Lower lobe of right lung (tissue), 2 donors: Measurements from ENCODE around the gene SRBD1. TPM values are rescaled to one million over a fixed set of nuclear protein-coding genes. Genes with fewer than 3 reads are reported as not detected.

Experiments used
- ATAC-seq, 2 donors: fragments of 200-7000 bp; cut with Tn5 transposase; one replicate each; pipeline ENCODE4 v1.9.1; 2020 to 2022; ENCODE audit warnings: mild to moderate bottlenecking in 2 of 2, moderate library complexity in 2 of 2
- DNase-seq: peaks from one replicate; pipeline ENCODE4 v3.0.0-alpha.2; 2020
- H3K27ac ChIP-seq: fragments of 200-600 bp; one replicate; pipeline ENCODE4 v1.8.0; 2022
- H3K27me3 ChIP-seq: fragments of 200-600 bp; one replicate; pipeline ENCODE4 v1.8.0; 2022; ENCODE audit warnings: low read depth
- H3K36me3 ChIP-seq: fragments of 200-600 bp; one replicate; pipeline ENCODE4 v1.8.0; 2022; ENCODE audit warnings: mild to moderate bottlenecking
- H3K4me1 ChIP-seq: fragments of 200-600 bp; one replicate; pipeline ENCODE4 v1.8.0; 2022
- H3K4me3 ChIP-seq: fragments of 200-600 bp; one replicate; pipeline ENCODE4 v1.8.0; 2022; ENCODE audit warnings: mild to moderate bottlenecking
- H3K9me3 ChIP-seq: fragments of 200-600 bp; one replicate; pipeline ENCODE4 v1.8.0; 2022
- intact Hi-C: fragments of 100-400 bp; cut with DNase I; formaldehyde crosslinking; loops from one replicate; pipeline ENCODE4 v1.11.0; 2022
- total RNA-seq: library from RNA; stranded (reverse); fragmentation: NEBNext Ultra II Directional; extraction: Animal tissue kit (Norgen Biotek cat#: 25700); gene quantifications from one replicate; pipeline ENCODE4 v1.2.1, GENCODE V29; 2021
- TF ChIP-seq, protein P1 (sequence below): fragments of 200-600 bp; IDR thresholded peaks from one replicate; pipeline ENCODE4 v1.8.0; 2022; ENCODE audit warnings: antibody characterized with exemption, mild to moderate bottlenecking
- donor health status: DM: no; HTN: yes; CAD: no; lungs with severe emphysema.

The SRBD1 gene
- total RNA-seq, 1 donor from 2014 or later: 15.4 TPM

DNA sequence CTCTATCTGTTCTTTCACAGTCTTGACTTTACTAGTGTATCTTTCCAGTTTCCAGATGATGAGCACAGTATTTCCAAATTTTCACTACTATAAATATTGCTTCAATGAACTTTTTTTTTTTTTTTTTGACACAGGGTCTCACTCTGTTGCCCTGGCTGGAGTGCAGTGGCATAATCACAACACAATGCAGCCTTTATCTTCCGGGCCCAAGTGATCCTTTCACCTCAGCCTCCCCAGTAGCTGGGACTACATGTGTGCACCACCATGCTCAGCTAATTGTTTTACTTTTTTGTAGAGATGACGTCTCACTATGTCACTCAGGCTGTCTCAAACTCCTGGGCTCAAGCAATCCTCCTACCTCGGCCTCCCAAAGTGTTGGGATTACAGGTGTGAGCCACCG lies 142.8 kb downstream of the SRBD1 start:
- no peaks in the 10 kb centered on the region for H3K27me3 ChIP-seq
- no peaks in the 10 kb centered on the region for H3K36me3 ChIP-seq
- no peak overlapping the region for H3K27ac ChIP-seq
- TF ChIP-seq, protein P1, sequence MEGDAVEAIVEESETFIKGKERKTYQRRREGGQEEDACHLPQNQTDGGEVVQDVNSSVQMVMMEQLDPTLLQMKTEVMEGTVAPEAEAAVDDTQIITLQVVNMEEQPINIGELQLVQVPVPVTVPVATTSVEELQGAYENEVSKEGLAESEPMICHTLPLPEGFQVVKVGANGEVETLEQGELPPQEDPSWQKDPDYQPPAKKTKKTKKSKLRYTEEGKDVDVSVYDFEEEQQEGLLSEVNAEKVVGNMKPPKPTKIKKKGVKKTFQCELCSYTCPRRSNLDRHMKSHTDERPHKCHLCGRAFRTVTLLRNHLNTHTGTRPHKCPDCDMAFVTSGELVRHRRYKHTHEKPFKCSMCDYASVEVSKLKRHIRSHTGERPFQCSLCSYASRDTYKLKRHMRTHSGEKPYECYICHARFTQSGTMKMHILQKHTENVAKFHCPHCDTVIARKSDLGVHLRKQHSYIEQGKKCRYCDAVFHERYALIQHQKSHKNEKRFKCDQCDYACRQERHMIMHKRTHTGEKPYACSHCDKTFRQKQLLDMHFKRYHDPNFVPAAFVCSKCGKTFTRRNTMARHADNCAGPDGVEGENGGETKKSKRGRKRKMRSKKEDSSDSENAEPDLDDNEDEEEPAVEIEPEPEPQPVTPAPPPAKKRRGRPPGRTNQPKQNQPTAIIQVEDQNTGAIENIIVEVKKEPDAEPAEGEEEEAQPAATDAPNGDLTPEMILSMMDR: no peak
- H3K4me3 ChIP-seq: no peak overlapping the region
- ATAC-seq (no peak), DNase-seq (no peak)
- H3K9me3 ChIP-seq: no peaks in the 10 kb centered on the region
- peaks cover 14% of the 10 kb centered on the region for H3K4me1 ChIP-seq
- intact Hi-C loops: no loop called here

DNA sequence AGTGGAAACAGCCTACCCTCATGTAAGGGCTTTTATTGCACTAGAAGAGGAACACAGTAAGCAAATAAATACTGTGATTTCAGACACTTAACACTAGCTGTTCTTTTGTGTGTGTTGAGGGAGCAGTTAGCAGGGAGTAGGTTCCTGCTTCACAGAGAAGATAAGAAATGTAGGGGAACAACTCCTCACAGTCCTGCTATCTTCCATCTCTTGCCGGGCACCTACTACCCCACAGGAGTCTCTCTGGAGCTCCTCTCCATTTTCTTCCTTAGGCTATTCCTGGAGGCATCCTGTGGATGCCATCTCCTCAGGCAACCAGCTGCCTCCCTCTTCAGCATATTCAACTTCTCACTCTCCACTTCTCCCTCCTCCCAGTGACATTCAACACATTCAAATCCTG lies 145.0 kb downstream of the SRBD1 start:
- peaks cover 14% of the 10 kb centered on the region for H3K4me1 ChIP-seq
- no peak overlapping the region for H3K4me3 ChIP-seq
- no peak for ATAC-seq
- H3K9me3 ChIP-seq: no peaks in the 10 kb centered on the region
- no peak for DNase-seq
- no peaks in the 10 kb centered on the region for H3K36me3 ChIP-seq
- H3K27ac ChIP-seq: no peak overlapping the region
- TF ChIP-seq, protein P1: no peak
- intact Hi-C loops: no loop called here
- no peaks in the 10 kb centered on the region for H3K27me3 ChIP-seq

DNA sequence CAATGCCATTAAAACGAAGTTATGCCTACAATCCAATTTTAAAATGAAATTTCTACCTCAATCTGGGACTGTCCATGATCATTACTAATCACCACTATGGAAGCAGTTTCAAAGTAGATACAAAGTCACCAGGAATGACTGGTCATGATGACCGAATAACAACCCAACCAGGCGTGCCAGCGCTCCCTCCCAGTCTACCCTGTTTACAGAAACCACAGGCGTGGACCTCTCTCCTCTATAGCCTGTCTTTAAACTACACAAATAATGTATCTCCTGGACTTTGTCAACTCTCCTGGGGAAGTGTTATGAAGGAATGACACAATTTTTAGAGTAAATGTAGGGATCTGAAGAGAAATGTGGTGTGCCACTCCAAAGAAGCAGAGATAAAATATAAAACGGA lies 150.2 kb downstream of the SRBD1 start:
- no peak for ATAC-seq
- TF ChIP-seq, protein P1: no peak
- Histone ChIP-seq H3K4me1 (peaks cover 16% of the 10 kb centered on the region), H3K27me3 (no peaks in the 10 kb centered on the region), H3K36me3 (no peaks in the 10 kb centered on the region), H3K4me3 (no peak overlapping the region), H3K9me3 (no peaks in the 10 kb centered on the region), H3K27ac (no peak overlapping the region)
- DNase-seq: no peak
- intact Hi-C loops: no loop called here

DNA sequence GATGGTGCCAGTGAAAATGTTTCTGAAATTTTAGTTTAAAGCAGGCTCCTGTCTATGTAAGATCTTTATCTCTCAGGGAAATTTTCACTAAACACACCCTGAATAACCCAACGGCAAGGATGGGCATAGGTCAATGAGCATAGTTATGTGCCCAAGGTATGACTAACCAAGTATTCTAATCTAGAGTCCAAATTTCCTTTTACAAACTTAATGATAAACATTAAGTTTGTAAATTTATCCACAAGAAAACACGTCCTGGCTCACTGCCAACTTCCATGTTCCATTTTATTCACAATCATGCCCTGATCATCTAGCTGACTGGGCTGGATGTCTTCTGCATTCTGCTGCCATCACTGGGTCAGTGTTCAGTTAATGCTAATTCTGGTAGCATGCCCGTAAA lies 151.2 kb downstream of the SRBD1 start:
- H3K27me3 ChIP-seq: no peaks in the 10 kb centered on the region
- no peaks in the 10 kb centered on the region for H3K9me3 ChIP-seq
- ATAC-seq (no peak), DNase-seq (no peak)
- H3K4me3 ChIP-seq: no peak overlapping the region
- no peaks in the 10 kb centered on the region for H3K36me3 ChIP-seq
- H3K27ac ChIP-seq: no peak overlapping the region
- intact Hi-C loops: no loop called here
- H3K4me1 ChIP-seq: peaks cover 16% of the 10 kb centered on the region
- TF ChIP-seq, protein P1: no peak

DNA sequence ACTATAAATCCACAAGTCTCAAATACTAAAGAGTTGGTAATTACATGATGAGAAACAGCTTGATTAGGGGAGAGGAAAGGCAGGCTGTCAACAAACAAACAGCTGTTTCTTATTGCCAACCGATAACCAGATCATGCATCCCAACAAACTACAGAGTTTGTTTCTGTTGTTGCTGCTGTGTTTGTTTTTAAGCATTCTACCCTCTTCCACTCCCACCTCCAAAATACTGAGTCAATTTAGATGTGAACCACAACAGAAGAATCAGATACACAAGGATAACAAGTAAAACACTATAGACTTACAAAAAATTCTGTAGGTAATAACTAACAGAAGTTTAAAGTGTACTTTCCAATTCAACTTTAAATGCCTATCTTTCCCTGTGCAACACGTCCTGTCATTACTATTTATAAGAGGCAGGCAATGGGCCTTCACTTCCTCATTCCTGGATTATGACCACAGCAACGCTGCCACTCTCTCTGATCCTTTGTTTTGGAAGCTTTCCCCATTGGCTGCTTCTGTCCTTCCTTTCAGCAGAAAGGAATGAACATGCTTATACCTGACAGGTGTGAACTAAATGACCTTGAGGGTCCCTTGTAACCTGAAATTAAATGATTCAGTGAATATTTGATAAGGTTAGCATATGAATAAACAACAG lies 152.0 kb downstream of the SRBD1 start:
- no peaks in the 10 kb centered on the region for H3K36me3 ChIP-seq
- peaks cover 16% of the 10 kb centered on the region for H3K4me1 ChIP-seq
- H3K27ac ChIP-seq: peak overlapping the region; percentile 61
- H3K9me3 ChIP-seq: no peaks in the 10 kb centered on the region
- no peaks in the 10 kb centered on the region for H3K27me3 ChIP-seq
- intact Hi-C loops: no loop called here
- ATAC-seq (peak; percentile 88 to 98), DNase-seq (no peak)
- no peak overlapping the region for H3K4me3 ChIP-seq
- TF ChIP-seq, protein P1: no peak
